ENCODE data around the gene PRUNE2. TPM values are rescaled to one million over a fixed set of nuclear protein-coding genes. Genes with fewer than 3 reads are reported as not detected.

The PRUNE2 gene
- total RNA-seq, 4 donors from 2014 or later: 4.1 to 13.1 (median 5.4) TPM

DNA sequence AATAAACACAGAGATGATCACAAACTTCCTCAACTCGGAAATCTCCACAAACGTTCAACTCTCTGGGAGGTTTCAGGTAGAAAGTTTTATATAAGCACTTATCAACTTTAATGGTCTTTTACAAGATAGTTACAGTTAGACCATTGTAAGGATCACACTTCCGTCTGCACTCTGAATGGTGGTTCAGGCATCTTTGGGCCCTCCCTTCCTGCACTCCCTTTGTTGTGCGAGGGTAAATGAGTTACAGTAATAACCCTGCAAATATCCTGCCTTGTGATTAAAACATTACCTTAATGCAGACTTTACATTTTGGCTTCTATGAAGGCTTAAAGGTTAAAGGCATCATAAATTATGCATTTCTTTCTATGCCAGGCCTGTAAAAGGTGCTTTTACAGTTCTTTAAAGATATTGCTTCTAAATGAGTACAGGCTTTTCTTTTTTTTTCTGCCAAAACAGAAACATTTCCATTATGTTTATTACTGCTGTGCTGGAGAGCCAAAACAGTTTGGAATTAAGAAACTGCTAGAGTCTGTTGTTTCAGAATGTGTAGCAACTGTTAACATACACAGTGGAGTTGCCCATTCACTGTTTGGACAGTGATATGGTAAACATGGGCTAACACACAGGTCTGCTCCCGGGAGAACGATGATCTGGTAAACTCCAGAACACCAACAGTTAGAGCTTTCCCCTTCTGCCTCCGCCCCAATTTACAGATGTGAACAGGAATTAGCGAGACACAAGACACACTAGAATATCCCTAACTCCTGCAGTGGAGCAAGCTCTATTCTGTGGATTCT is 1.1 kb downstream of the PRUNE2 start:
- TF ChIP-seq POLR2A (IDR thresholded peaks at IDR 0.05) (no peak), CTCF (IDR thresholded peaks at IDR 0.05) (no peak)
- no peak for DNase-seq (ENCODE audit: low spot score in 2 of 2)
- intact Hi-C loops (cut with DNase I; ENCODE audit: low total_unique reads): no loop called here
- 41 to 48% methylated on average over 8 of the region's 8 CpGs for WGBS, 2 donors
- no peak overlapping the region for H3K4me3 ChIP-seq (ENCODE audit: low read depth, poor library complexity, severe bottlenecking)

- intact Hi-C loops (cut with DNase I; ENCODE audit: low total_unique reads): no loop called here
- no peak for DNase-seq (ENCODE audit: low spot score in 2 of 2)
- TF ChIP-seq CTCF (IDR thresholded peaks at IDR 0.05) (no peak), POLR2A (IDR thresholded peaks at IDR 0.05) (no peak)
- 57 to 69% methylated on average over 6 of the region's 6 CpGs for WGBS, 2 donors
- no peak overlapping the region for H3K4me3 ChIP-seq (ENCODE audit: low read depth, poor library complexity, severe bottlenecking)
These were observed 3.5 kb downstream of the PRUNE2 start for GRCh38 chr9:76902395-76902794.

- TF ChIP-seq CTCF (IDR thresholded peaks at IDR 0.05) (no peak), POLR2A (IDR thresholded peaks at IDR 0.05) (no peak)
- WGBS, 2 donors: 83 to 100% methylated on average over 1 to 2 of the region's 2 CpGs
- no peak overlapping the region for H3K4me3 ChIP-seq (ENCODE audit: low read depth, poor library complexity, severe bottlenecking)
- DNase-seq (ENCODE audit: low spot score in 2 of 2): no peak
- intact Hi-C loops (cut with DNase I; ENCODE audit: low total_unique reads): no loop called here
These were observed 4.1 kb downstream of the PRUNE2 start for GRCh38 chr9:76901801-76902200.

DNA sequence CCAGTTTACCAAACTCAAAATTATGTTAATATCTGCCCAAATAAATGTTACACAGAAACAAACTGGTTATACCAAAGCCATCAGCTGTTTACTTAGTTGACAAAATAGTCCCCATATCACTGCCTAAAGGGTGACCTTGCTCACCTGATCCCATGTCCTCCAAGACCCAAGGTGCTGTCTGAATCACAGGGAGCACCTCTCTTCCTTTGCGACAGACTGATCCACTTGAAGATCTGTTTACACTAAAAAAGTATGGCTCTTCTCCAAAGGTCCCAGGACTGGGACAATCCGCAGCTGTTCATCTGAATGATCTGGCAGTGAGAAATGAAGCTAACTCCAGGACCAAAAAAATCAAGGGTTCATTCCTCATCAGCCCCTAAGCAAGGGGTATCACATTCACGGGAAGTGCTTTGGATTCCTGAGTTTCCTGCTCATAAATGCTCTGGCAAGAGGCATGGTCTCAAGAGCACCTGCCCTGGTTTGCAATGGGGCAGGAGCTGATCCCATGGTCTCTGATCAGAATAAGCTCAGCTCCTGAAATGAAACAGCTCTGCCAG is 5.0 kb downstream of the PRUNE2 start:
- WGBS, 2 donors: 72 to 78% methylated on average over 3 of the region's 3 CpGs
- no peak overlapping the region for H3K4me3 ChIP-seq (ENCODE audit: low read depth, poor library complexity, severe bottlenecking)
- DNase-seq (ENCODE audit: low spot score in 2 of 2): no peak
- TF ChIP-seq CTCF (IDR thresholded peaks at IDR 0.05) (no peak), POLR2A (IDR thresholded peaks at IDR 0.05) (no peak)
- intact Hi-C loops (cut with DNase I; ENCODE audit: low total_unique reads): no loop called here

- no peak for DNase-seq (ENCODE audit: low spot score in 2 of 2)
- 38 to 51% methylated on average over 2 of the region's 2 CpGs for WGBS, 2 donors
- intact Hi-C loops (cut with DNase I; ENCODE audit: low total_unique reads): no loop called here
These were observed 7.1 kb downstream of the PRUNE2 start for GRCh38 chr9:76898786-76899185.

More at GRCh38 chr9:76898786-76899185, 7.1 kb downstream of the PRUNE2 start:
- TF ChIP-seq POLR2A (IDR thresholded peaks at IDR 0.05): no peak
- TF ChIP-seq CTCF (IDR thresholded peaks at IDR 0.05): no peak
- no peak overlapping the region for H3K4me3 ChIP-seq (ENCODE audit: low read depth, poor library complexity, severe bottlenecking)

All from lower leg skin (tissue), 4 donors.